HG03342 (cell line): ENCODE results near the gene CCL4L2.
"Not testable (repeated sequence)": the region's sequence is repeated elsewhere in the genome, so short reads cannot be mapped to it uniquely, and the experiment has no call there.

Source experiments
- ATAC-seq: cut with Tn5 transposase; IDR thresholded peaks from one replicate; pipeline ENCODE4 v1.9.1; 2021; ENCODE audit warnings: mild to moderate bottlenecking, moderate library complexity; ENCODE audit not compliant: unreplicated experiment

Gene CCL4L2

GRCh38 chr17:36210439-36211211 lies at the start of gene CCL4L2:
TSS of gene CCL4L2 (plus strand) at chr17:36211063.
- ATAC-seq: peak; percentile 70

- not testable (repeated sequence) for ATAC-seq
These were observed 42.0 kb upstream of the CCL4L2 start for GRCh38 chr17:36168836-36169235.

DNA sequence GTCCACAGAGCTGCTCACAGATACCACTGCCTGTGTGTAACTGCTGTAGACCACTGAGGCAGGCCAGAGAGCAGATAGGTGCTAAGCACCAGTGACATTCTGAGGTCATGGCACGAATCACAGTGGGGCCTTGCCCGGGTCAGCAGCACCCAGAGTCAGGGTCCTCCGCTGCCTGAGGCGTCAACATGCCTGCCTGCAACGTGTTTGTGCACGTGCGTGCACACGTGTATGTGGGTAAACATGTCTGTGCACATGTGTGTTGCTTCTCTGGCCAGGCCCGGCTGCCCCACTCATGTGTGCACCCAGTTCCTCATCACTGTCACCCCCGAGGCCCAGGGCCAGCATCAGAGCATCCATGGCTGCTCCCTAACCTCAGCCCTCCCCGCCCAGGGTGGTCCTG lies 34.3 kb upstream of the CCL4L2 start, which contains the start of gene TBC1D3B:
TSS of gene TBC1D3B (minus strand) at position 101 of the 400 bp plus-strand sequence. CDS start 1,586 bp downstream, outside the sequence.
- ATAC-seq: not testable (repeated sequence)

DNA sequence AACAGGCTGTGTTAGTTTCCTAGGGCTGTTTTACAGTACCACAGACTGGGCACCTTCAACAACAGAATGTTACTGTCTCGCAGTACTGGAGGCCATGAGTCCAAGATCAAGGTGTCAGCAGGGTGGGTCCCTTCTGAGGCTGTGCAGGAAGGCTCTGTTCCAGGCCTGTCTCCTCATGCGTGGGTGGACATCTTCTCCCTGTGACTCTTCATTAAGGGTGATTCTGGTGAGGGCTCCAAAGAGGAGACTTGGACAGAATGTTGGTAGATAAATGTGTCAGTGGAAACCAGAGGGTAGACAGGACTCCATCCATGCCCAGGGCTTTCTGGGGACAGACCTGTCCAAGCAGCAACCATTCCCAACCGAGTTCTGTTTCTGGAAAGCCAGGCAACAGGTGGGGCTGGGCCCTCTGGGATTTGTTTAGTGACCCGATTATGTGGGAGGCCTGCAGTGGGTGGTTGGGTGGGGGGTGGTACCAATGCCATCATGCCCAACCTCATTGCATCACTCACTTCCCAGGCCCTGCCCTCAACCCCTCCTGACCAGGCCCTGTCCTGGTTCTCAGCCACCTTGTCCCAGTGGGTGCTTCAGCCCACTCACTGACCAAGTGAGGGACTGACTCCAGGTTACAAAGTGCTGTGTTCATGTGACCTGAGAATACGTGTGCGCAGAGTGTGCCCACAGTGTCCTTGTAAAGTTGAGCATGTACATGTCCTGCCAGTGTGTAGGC lies 29.3 kb upstream of the CCL4L2 start:
- ATAC-seq: not testable (repeated sequence)

GRCh38 chr17:36182176-36183000 lies 28.5 kb upstream of the CCL4L2 start:
- peak; percentile 7 for ATAC-seq

- peak; percentile 37 for ATAC-seq
These were observed 27.6 kb upstream of the CCL4L2 start for GRCh38 chr17:36183001-36183971.

- ATAC-seq: no peak
These were observed 26.7 kb upstream of the CCL4L2 start for GRCh38 chr17:36184023-36184765.

- no peak for ATAC-seq
These were observed 25.4 kb upstream of the CCL4L2 start for GRCh38 chr17:36185416-36185815.

- ATAC-seq: not testable (repeated sequence)
These were observed 23.8 kb upstream of the CCL4L2 start for GRCh38 chr17:36186810-36187763.

DNA sequence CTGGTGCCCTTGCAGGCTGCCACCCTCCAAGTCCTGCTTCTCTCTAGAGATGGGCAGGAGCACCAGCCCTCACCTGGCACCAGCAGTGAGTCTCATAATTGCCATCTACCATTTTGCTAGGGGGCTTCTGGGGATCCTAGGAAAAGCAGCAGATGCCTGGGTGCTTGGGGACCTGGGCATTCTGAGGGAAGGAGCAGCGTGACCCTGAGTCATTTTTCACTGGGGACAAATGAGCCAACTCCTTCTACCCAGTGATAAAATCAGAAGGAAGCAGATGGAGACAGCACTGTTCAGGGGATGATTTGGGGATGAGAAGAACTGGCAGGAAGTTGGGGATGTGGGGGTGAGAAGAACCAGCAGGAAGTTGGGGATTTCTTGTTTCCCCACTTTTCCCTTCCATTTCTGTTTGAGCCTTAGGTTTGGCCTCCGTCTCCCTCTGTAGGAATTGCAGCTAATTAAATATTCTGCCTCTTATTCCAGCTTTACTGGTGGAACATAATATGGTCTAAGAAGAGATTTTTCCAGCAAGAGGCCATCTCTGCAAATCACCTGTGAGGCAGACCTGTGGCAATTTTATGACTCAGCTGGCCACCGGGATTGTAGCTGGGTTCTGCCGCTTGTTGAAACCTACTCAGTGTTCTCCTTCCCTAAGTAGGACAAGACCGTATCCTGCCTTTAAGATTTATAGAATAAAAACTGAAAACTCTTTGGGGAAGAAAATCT lies 22.8 kb upstream of the CCL4L2 start:
- not testable (repeated sequence) for ATAC-seq

DNA sequence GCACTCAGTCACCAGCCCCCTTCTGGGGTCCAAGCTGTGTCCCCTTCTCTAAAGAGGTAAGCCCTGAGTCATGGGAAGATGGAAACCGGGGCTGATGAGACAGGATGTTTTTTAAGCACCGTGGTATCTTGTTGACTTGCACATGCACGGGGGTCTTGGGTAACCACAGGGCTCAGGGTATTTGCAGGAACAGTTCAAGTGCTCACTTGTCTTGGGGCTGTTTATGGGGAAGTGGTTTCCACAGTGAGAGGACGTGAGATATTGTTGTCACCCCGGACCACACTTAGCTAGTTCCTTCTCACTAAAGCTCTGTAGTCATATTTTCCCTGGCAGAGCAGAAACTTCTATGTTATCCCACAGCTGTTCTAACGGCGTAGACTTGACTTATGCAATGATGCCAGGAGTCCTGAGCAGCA lies 22.0 kb upstream of the CCL4L2 start:
- ATAC-seq: peak; percentile 51

DNA sequence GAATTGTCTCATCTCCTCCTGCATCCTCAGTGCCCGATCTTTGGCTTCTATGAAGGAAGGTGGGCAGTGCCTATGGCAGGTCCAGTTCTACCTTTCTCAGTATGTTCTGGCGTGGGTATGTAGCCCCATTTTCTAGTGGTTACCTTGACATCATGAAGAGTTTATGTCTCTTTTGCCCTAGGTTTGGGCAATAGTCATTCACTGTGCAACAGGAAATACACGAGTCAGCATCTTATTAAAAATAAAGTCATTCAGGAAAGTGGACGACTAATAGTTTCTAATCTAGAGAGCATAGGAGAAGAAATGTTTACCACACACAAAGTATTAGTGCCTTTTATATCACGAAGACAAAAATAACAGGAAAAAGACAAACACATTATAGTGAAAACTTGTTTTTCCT lies 20.9 kb upstream of the CCL4L2 start:
- not testable (repeated sequence) for ATAC-seq

- not testable (repeated sequence) for ATAC-seq
These were observed 20.1 kb upstream of the CCL4L2 start for GRCh38 chr17:36190549-36191330.

DNA sequence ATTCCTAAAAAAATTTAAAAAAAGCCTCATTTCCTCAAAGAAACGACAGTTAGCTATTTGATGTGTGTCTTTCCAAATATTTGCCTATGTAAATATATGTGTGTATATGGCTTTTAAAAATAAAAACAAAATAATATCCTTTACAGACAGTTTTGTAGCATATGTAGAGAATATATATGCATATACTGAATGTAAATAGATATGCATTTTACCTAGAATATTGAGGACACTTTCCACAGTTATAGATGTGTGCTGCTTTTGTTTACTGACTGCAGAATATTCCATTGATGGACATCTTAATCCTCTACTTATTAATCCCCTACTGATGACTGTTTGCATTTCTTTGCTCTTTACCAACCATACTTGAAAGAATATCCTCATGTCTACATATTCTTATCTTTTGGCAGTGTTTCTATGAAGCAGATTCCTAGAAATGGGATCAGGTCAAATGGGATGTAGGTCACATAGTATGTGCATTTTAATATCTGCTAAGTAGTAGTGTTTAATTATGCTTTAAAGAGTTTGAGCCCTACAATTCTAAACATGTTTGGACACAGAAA lies 17.6 kb upstream of the CCL4L2 start:
- ATAC-seq: no peak

GRCh38 chr17:36194147-36194831 lies 16.6 kb upstream of the CCL4L2 start:
- ATAC-seq: not testable (repeated sequence)
